OCI-LY1 (cell line): ENCODE data around the gene TESPA1.

ENCODE experiments used
- CTCF ChIP-seq: fragments of 200-600 bp; sonication (generic), shearing (Covaris generic); IDR thresholded peaks from 2 replicates; pipeline ENCODE4 v1.5.1; 2017; ENCODE audit warnings: mild to moderate bottlenecking, antibody characterized with exemption, low read length, moderate library complexity, mixed read lengths
- EZH2 ChIP-seq: fragments of 200-600 bp; sonication (generic), shearing (Covaris generic); IDR thresholded peaks from 2 replicates; pipeline ENCODE4 v1.8.0; 2017; ENCODE audit warnings: borderline replicate concordance, mixed run types, mild to moderate bottlenecking, antibody characterized with exemption, low read length, moderate library complexity, mixed read lengths

GRCh38 chr12:55017416-55017925 is 32.9 kb upstream of the TESPA1 start:
- TF ChIP-seq CTCF (no peak), EZH2 (no peak)
